ENCODE measurements around the gene RELB. TPM values are rescaled to one million over a fixed set of nuclear protein-coding genes. Genes with fewer than 3 reads are reported as not detected.
A peak's percentile ranks its signal among the peaks of the same experiment; 100 is the strongest.

Gene RELB
- total and polyA plus RNA-seq, 10 of the 15 experiments (the other 5 are each of a cell fraction or from before 2014, with no cell fraction given), result 0.66 to 43.8 (median 12.8) TPM

- 0 out of 4 replicates have a peak, but pooled peaks have one; percentile 22 to 25 for TF ChIP-seq EP300 (IDR thresholded peaks at IDR 0.05; ENCODE audit: borderline replicate concordance in 1 of 2, control insufficient read depth in 1 of 2, low read depth in 2 of 2, low read length in 2 of 2)
- TF ChIP-seq SMARCA5 (IDR thresholded peaks at IDR 0.05), result peak; percentile 99
- peak; percentile 17 for TF ChIP-seq MEF2B (IDR thresholded peaks at IDR 0.05; ENCODE audit: partially characterized antibody, poor library complexity, severe bottlenecking)
- no peak for TF ChIP-seq SIN3A (IDR thresholded peaks at IDR 0.05; ENCODE audit: low read depth, low read length)
- TF ChIP-seq FOXM1 (IDR thresholded peaks at IDR 0.05; ENCODE audit: low read depth, low read length), result no peak
- TF ChIP-seq ZNF384 (IDR thresholded peaks at IDR 0.05; ENCODE audit: borderline replicate concordance, low read depth, low read length), result no peak
- TF ChIP-seq, protein P1, sequence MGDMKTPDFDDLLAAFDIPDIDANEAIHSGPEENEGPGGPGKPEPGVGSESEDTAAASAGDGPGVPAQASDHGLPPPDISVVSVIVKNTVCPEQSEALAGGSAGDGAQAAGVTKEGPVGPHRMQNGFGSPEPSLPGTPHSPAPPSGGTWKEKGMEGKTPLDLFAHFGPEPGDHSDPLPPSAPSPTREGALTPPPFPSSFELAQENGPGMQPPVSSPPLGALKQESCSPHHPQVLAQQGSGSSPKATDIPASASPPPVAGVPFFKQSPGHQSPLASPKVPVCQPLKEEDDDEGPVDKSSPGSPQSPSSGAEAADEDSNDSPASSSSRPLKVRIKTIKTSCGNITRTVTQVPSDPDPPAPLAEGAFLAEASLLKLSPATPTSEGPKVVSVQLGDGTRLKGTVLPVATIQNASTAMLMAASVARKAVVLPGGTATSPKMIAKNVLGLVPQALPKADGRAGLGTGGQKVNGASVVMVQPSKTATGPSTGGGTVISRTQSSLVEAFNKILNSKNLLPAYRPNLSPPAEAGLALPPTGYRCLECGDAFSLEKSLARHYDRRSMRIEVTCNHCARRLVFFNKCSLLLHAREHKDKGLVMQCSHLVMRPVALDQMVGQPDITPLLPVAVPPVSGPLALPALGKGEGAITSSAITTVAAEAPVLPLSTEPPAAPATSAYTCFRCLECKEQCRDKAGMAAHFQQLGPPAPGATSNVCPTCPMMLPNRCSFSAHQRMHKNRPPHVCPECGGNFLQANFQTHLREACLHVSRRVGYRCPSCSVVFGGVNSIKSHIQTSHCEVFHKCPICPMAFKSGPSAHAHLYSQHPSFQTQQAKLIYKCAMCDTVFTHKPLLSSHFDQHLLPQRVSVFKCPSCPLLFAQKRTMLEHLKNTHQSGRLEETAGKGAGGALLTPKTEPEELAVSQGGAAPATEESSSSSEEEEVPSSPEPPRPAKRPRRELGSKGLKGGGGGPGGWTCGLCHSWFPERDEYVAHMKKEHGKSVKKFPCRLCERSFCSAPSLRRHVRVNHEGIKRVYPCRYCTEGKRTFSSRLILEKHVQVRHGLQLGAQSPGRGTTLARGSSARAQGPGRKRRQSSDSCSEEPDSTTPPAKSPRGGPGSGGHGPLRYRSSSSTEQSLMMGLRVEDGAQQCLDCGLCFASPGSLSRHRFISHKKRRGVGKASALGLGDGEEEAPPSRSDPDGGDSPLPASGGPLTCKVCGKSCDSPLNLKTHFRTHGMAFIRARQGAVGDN (IDR thresholded peaks at IDR 0.05), result 0 out of 2 replicates have a peak, but pooled peaks have one; percentile 53
- no peak for TF ChIP-seq JUNB (IDR thresholded peaks at IDR 0.05)
- TF ChIP-seq IKZF1 (conservative IDR thresholded peaks at IDR 0.05), result peak; percentile 64
- TF ChIP-seq CBX3 (IDR thresholded peaks at IDR 0.05; ENCODE audit: borderline replicate concordance, low read depth), result no peak
- TF ChIP-seq SPI1 (IDR thresholded peaks at IDR 0.05; ENCODE audit: borderline replicate concordance, insufficient read depth, low read depth, low read length), result no peak
- peak; percentile 19 to 91 for TF ChIP-seq EGR1 (IDR thresholded peaks at IDR 0.05; ENCODE audit: borderline replicate concordance in 1 of 2, low read depth in 2 of 2, low read length in 2 of 2)
- TF ChIP-seq ESRRA (IDR thresholded peaks at IDR 0.05; ENCODE audit: low read length), result no peak
- TF ChIP-seq, protein P2, sequence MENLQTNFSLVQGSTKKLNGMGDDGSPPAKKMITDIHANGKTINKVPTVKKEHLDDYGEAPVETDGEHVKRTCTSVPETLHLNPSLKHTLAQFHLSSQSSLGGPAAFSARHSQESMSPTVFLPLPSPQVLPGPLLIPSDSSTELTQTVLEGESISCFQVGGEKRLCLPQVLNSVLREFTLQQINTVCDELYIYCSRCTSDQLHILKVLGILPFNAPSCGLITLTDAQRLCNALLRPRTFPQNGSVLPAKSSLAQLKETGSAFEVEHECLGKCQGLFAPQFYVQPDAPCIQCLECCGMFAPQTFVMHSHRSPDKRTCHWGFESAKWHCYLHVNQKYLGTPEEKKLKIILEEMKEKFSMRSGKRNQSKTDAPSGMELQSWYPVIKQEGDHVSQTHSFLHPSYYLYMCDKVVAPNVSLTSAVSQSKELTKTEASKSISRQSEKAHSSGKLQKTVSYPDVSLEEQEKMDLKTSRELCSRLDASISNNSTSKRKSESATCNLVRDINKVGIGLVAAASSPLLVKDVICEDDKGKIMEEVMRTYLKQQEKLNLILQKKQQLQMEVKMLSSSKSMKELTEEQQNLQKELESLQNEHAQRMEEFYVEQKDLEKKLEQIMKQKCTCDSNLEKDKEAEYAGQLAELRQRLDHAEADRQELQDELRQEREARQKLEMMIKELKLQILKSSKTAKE (IDR thresholded peaks at IDR 0.05; ENCODE audit: low read depth, poor library complexity, severe bottlenecking), result no peak
- no peak for TF ChIP-seq CHD4 (IDR thresholded peaks at IDR 0.05)
- peak; percentile 79 for TF ChIP-seq CHD2 (IDR thresholded peaks at IDR 0.05; ENCODE audit: borderline replicate concordance, low read depth, low read length)
- TF ChIP-seq ZNF274 (IDR thresholded peaks at IDR 0.05; ENCODE audit: insufficient read depth, insufficient read length), result no peak
- peak; percentile 69 for TF ChIP-seq BCL3 (IDR thresholded peaks at IDR 0.05; ENCODE audit: borderline replicate concordance, insufficient read depth, low read depth, low read length, poor library complexity, severe bottlenecking)
- peak; percentile 97 for TF ChIP-seq RAD51 (IDR thresholded peaks at IDR 0.05)
- no peak for TF ChIP-seq ELK1 (IDR thresholded peaks at IDR 0.05; ENCODE audit: low read depth, low read length)
- 0 out of 2 replicates have a peak, but pooled peaks have one; percentile 23 for TF ChIP-seq IRF4 (IDR thresholded peaks at IDR 0.05; ENCODE audit: low read depth, low read length)
These were observed at the start of gene RELB (continued) for GRCh38 chr19:45001087-45001739.
